Kidney epithelial cell (primary cell): ENCODE results near the gene MGLL. TPM values are rescaled to one million over a fixed set of nuclear protein-coding genes. Genes with fewer than 3 reads are reported as not detected.
A peak's percentile ranks its signal among the peaks of the same experiment; 100 is the strongest.

ENCODE experiments used
- DNase-seq: peaks from one replicate; pipeline ENCODE4 v3.0.0-alpha.2; 2010; ENCODE audit warnings: low read depth
- H3K27me3 ChIP-seq: 2 replicates; pipeline ENCODE4 v1.6.0; 2011; ENCODE audit warnings: low read length; ENCODE audit not compliant: control insufficient read depth, insufficient read depth
- H3K36me3 ChIP-seq: 2 replicates; pipeline ENCODE4 v1.5.1; 2011; ENCODE audit warnings: low read length; ENCODE audit not compliant: control insufficient read depth, insufficient read depth
- H3K4me3 ChIP-seq: 2 replicates; pipeline ENCODE4 v1.5.1; 2011; ENCODE audit warnings: low read depth, mild to moderate bottlenecking, control low read depth, low read length
- total RNA-seq: library from RNA; depleted of rRNA; stranded (reverse); fragments of >200 nt; gene quantifications from 2 replicates; pipeline ENCODE4 v1.2.3, GENCODE V29; 2015
- TF ChIP-seq, protein P1 (sequence below): IDR thresholded peaks from 2 replicates; pipeline ENCODE4 v1.5.1; 2011; ENCODE audit warnings: mild to moderate bottlenecking, moderate library complexity, low read length, control low read depth, inconsistent platforms; ENCODE audit not compliant: insufficient read depth, poor library complexity, severe bottlenecking

Gene MGLL
- total RNA-seq, 1 donor from 2014 or later: 71.8 TPM

DNA sequence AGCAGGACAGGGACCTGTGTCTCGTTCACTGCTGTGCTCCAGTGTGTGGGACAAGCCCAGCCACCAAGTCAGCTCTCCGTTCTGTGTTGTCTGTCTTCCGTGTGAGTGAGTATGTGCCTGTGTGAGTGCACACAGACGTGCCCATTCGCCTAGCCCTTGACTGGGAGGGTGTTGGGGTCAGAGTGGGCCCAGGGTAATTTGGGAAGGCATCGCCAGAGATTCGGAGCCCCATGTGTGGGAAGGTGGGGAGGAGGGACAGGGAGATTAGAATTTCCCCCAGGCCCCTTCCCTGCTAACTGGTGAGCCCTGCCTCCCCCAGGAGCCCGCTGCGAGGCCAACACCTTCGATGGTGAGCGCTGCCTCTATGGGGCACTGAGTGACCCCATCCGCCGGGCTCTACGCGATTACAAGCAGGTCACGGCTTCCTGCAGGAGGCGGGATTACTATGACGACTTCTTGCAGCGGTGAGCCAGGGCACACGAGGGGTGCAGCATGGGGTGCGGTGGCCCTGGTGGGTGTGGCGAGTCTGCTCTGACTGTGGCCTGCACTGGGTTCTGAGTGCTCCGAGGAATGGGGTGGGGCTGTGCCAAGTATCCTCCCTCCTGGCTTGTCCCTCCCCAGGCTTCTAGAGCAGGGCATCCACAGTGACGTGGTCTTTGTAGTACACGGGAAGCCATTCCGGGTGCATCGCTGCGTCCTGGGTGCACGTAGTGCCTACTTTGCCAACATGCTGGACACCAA, 146.5 kb downstream of the MGLL start:
- Histone ChIP-seq H3K4me3 (no peak overlapping the region), H3K27me3 (no peaks in the 10 kb centered on the region), H3K36me3 (peaks cover 2% of the 10 kb centered on the region)
- TF ChIP-seq, protein P1, sequence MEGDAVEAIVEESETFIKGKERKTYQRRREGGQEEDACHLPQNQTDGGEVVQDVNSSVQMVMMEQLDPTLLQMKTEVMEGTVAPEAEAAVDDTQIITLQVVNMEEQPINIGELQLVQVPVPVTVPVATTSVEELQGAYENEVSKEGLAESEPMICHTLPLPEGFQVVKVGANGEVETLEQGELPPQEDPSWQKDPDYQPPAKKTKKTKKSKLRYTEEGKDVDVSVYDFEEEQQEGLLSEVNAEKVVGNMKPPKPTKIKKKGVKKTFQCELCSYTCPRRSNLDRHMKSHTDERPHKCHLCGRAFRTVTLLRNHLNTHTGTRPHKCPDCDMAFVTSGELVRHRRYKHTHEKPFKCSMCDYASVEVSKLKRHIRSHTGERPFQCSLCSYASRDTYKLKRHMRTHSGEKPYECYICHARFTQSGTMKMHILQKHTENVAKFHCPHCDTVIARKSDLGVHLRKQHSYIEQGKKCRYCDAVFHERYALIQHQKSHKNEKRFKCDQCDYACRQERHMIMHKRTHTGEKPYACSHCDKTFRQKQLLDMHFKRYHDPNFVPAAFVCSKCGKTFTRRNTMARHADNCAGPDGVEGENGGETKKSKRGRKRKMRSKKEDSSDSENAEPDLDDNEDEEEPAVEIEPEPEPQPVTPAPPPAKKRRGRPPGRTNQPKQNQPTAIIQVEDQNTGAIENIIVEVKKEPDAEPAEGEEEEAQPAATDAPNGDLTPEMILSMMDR: no peak
- DNase-seq: no peak

- no peak for DNase-seq
- H3K36me3 ChIP-seq: peaks cover 2% of the 10 kb centered on the region
- H3K4me3 ChIP-seq: no peak overlapping the region
- TF ChIP-seq, protein P1: no peak
- H3K27me3 ChIP-seq: no peaks in the 10 kb centered on the region
Observed at GRCh38 chr3:127674790-127675189, 147.5 kb downstream of the MGLL start.

DNA sequence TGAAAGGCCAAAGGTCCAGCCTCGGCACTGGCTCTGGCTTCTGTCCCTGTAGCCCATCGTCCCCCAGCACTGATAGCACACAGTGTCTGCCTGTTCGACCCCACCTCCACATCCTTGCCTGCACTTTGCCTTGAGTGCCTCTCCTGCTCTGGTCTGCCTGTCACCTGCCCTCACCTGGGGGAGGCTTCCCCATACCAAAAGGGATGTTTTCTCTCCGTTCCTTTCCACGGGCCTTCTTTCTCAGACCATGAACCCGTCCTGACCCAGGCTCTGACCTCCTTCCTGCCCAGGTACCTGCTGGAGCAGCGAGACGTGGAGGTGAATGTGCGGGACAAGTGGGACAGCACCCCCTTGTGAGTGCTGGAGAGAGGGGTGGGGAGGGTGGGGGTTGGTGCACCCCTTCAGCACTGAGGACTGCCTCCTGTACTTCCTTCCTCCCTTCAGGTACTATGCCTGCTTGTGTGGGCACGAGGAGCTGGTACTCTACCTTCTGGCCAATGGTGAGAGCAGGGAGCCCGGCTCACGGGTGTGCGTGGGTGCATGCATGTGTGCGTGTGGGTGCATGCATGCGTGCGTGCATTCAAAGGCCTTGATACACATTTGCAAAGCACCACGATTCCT, 148.1 kb downstream of the MGLL start:
- no peak for DNase-seq
- TF ChIP-seq, protein P1: no peak
- H3K4me3 ChIP-seq: no peak overlapping the region

GRCh38 chr3:127673191-127674100, 148.9 kb downstream of the MGLL start:
- DNase-seq: no peak
- peaks cover 2% of the 10 kb centered on the region for H3K36me3 ChIP-seq
- H3K27me3 ChIP-seq: no peaks in the 10 kb centered on the region
- TF ChIP-seq, protein P1: no peak
- peak overlapping the region; percentile 91 for H3K4me3 ChIP-seq

More for the DNA sequence above, 148.1 kb downstream of the MGLL start:
- Histone ChIP-seq H3K27me3 (no peaks in the 10 kb centered on the region), H3K36me3 (peaks cover 2% of the 10 kb centered on the region)

GRCh38 chr3:127672429-127673190, 149.7 kb downstream of the MGLL start, which contains the start of gene ABTB1:
TSS of gene ABTB1 (plus strand) at chr3:127672952. CDS start at chr3:127673026, 74 bp downstream.
- Histone ChIP-seq H3K36me3 (peaks cover 2% of the 10 kb centered on the region), H3K4me3 (peak within 1 kb of the TSS; percentile 91), H3K27me3 (no peaks in the 10 kb centered on the region)
- DNase-seq: no peak
- TF ChIP-seq, protein P1: no peak
